ENCODE data around the gene MIPEP.

DNA sequence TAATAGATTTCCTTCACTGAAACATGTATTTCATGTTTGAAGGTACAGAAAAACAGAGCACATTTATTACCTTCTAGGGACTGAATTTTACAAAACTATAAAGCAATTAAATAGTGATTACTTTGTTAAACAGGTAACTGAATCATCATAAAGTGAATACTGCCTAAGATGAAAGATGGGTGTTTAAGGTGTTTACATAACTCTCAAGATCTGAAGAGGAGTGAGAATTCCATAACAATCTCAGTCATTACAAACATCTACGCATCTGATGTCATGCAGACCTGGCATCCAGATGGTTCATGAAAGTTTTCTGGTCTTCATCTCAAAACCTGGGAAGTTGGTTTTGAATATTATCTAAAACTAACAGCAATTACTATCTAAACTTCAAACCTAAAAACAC, 80.4 kb downstream of the MIPEP start:
- TF ChIP-seq CTCF (conservative IDR thresholded peaks at IDR 0.05) (no peak), EZH2 (IDR thresholded peaks at IDR 0.05; ENCODE audit: low read depth) (no peak)

Measured in PC-9 (cell line).